GM12872 (cell line): Measurements from ENCODE around the gene KIF24.

Experiments
- CTCF ChIP-seq: IDR thresholded peaks from 3 replicates; pipeline ENCODE4 v1.5.1; 2011; ENCODE audit warnings: low read depth, mild to moderate bottlenecking, low read length, moderate library complexity; ENCODE audit not compliant: insufficient read depth

KIF24 gene

DNA sequence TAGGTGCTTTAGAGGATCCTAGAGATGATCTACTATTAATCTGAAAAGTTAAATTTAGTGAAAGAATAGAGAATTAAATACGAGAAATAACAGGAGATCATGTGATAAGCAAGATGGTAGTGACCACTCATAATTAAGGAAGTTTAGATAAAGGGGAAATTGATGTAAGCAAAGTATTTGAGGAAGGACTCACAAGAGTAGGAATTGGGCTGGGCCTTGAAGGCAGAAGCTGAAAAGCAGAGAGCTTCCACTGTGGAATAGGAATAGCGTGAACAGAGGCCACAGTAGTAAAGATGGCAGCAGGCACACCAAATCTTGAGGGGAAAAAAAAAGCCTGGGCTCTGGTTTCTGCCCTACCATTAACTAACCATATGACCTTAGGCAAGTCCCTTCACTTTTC is 38.0 kb downstream of the KIF24 start:
- no peak for TF ChIP-seq CTCF

GRCh38 chr9:34289159-34289558 is 39.9 kb downstream of the KIF24 start:
- no peak for TF ChIP-seq CTCF

- no peak for TF ChIP-seq CTCF
These were observed 47.0 kb downstream of the KIF24 start for GRCh38 chr9:34282096-34282495.

- TF ChIP-seq CTCF, result no peak
These were observed 49.7 kb downstream of the KIF24 start for GRCh38 chr9:34279411-34279810.
